Femur (tissue), 1 donor: ENCODE data around the gene NUDT15.
"Not testable (repeated sequence)": the region's sequence is repeated elsewhere in the genome, so short reads cannot be mapped to it uniquely, and the experiment has no call there.

ENCODE experiments used
- DNase-seq: peaks from one replicate; pipeline ENCODE4 v3.0.0-alpha.2; 2017

Gene NUDT15

DNA sequence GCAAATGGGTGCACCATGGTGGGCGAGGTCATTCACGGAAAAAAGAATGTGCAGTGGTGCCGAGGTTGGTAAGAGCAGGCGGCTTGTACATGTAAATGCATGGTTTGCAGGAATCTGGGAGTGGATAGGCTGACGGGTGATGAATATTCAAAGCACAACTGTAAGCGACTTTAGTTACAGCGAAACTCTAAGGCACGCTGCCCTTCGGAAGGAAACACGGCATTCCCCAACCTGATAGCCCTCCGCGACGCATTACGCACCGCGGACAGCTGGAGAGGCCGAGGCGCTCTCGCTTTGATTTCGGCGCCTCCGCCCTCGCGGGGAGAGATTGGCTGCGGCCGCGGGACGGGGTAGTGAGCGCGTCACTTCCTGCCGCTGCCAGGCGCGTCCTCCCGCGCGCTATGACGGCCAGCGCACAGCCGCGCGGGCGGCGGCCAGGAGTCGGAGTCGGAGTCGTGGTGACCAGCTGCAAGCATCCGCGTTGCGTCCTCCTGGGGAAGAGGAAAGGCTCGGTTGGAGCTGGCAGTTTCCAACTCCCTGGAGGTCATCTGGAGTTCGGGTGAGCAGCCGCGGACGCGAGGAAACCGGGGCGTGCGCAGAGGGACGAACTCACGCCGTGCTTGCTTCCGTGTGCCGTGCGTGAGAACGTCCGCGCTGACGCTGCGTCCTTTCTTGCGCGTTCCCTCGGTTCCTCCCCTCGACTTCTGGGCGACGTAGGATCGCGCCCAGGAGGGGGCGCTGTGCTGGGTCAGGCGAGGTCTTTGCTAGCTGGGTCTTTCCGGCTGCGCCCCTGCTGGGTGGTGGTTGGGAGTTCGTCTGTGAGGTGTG lies at the start of gene NUDT15:
NUDT15 (plus strand) TSS at position 381 of the 828 bp plus-strand sequence; CDS start at position 402, 21 bp downstream.
- peak; percentile 97 for DNase-seq

DNA sequence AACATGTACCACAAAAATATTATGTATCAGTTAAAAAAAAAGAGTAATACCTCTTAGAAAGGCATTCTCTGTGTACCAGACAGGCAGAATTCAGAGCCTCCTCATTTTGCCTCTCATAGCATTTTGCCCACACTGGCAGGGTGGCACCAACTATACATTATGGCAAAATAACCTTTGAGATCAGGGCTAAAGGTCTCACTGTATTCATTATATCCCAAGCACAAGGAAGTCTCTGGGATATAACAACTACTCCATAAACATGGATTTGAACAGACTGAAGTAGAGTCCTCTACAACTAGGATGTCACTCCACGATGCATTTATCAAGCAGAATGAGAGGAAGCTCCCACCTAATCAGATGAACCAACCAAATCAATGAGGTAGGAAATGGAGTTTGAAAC lies 47.1 kb upstream of the NUDT15 start:
- no peak for DNase-seq

DNA sequence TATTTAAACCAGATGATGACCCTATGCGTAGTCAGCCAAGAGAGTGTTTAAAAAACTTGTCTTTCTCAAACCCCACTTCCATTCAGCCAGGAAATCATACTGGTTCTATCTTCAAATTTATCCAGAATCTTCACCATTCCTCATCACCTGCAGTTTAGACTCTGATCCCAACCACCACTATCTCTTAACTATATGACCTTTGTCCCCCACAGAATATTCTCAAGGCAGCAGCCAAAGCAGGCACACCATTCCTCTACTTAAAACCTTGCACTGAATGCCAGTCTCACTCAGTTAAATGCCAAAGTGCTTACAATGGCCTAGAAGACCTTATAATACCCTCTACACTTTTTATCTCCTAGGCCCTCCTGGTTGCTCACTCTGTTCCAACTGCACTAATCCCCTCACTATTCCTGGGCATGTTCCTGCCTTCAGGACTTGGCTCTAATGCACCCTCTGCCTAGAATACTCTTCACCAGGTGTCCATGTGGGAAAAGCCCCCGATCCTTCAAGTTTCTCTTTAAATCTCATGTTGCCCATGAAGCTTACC lies 46.5 kb upstream of the NUDT15 start:
- DNase-seq = no peak

DNA sequence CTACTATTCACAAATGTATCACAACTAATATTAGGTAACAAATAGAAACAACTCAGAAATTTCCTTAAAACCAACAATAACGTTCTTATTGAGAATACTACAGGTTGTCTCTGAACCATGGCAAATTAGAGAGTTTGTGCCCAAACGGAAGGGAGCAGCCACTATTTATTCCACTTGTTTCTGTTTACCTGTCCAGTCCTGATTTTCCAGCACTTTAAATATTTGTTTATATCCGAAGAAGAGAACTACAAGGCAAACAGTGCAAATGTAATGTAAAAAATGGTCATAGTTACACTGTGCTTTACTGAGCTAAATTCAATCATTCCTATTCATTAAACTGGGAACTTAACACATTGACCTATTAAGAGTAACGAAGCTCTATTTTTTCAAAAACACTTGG lies 45.7 kb upstream of the NUDT15 start:
- no peak for DNase-seq

DNA sequence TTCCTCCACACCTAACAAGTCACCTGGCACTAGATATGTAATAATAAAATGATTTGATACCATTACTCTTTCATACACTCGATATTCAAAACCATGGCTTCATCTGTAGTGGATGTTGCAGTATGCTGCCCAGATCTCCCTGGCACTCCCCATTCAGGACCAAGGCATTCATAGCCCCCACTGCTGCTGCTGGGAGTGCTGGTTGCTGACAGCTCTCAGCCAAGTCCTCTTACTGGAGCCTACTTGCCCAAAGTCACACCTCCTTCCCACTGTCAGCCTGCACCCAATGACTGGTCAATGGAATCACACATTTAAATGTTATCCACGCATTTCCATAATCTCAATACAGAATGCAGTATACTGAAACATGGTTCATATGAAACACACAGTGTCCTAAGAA lies 40.1 kb upstream of the NUDT15 start:
- no peak for DNase-seq

DNA sequence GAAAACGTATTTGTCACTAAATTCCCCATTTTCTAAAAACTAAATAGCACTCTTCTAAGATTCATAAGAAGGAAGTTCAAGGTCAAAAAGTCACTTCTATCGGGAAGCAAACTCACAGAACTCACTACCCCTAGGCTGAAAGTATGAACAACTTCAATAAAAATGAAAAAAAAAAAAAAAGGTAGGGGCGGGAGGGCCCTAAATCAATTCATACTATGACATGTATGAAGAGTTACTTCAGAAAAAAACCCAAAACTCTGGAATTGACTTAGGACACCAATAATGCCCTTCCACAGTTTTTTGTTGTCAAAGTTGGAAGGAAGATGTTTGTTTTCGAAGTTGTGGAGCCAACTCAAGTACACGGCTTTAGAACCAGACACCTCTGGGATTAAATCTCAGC lies 37.6 kb upstream of the NUDT15 start:
- DNase-seq = no peak

DNA sequence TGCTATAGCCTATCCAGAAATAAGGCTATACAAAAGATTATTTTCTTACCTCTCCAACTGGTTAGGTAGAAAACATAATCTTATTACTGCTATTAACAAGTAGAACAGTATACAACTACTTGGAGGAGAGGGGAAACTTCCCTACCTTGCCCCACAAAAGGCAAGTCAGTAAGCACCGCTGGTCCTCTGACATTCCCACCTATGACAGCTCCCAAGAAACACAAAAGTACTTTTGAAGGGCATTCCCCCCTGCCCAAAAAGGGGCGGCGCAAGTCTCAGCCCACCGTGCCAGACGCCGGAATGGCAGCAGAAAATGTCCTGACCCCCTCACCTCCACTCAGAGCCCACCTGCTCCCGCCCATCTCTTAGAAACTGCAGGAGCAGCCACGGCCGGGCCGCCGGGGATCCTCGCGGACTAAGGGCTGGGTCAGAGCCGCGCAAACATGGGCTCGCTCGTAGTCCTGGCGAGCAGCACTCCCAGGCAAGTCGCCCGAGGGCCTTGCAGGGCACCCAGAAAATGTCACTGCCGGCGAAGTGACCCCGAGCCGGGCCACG lies 36.9 kb upstream of the NUDT15 start:
- peak; percentile 33 for DNase-seq

DNA sequence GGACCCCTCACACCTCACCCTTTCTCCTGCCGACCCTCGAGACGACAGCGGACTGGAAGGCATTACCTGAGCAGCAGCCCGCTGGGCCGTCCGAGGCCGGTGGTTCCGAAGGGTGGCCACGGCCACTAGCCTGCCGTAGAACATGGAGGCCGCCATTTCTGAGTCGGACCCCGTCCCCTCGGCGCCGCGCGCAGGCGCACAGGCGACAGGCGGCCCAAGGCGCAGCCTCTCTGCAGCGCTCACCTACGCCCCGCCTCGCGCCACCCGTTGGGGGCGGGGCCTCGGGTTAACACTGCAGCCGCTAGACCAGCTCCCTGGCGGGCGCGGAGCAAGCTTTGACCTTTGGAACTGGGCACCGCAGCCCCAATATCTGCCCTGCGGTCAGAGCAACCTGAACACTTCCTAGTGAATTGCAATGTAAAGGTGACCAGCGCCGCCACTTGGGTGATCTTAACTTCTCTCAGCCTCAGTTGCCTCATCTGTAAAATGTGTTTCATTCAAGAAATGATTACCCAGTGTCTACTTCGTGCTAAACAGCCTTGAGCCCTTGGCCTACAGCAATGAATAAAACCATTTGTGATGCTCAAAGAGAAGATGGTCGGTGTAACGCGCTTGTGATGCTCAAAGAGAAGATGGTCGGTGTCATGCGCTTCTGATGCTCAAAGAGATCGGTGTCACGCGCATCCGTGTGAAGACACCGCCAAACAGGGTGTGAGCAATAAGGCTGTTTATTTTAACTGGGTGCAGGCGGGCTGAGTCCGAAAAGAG lies 36.2 kb upstream of the NUDT15 start, which contains the start of gene SUCLA2:
SUCLA2 (minus strand) TSS at position 160 of the 768 bp plus-strand sequence; CDS start at position 156, 4 bp downstream.
- peak; percentile 94 for DNase-seq

DNA sequence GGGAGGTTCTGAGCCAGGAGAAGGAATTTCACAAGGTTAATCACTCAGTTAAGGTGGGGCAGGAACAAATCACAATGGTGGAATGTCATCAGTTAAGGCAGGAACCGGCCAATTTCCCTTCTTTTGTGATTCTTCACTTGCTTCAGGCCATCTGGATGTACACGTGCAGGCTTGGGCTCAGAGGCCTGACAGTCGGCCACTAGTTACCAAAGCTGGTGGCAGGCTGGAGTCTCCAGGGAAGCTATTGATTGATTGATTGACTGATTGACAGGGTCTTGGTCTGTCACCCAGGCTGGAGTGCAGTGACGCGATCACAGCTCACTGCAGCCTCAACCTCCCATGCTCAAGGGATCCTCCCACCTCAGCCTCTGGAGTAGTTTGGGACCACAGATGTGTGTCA lies 35.5 kb upstream of the NUDT15 start:
- DNase-seq = not testable (repeated sequence)

DNA sequence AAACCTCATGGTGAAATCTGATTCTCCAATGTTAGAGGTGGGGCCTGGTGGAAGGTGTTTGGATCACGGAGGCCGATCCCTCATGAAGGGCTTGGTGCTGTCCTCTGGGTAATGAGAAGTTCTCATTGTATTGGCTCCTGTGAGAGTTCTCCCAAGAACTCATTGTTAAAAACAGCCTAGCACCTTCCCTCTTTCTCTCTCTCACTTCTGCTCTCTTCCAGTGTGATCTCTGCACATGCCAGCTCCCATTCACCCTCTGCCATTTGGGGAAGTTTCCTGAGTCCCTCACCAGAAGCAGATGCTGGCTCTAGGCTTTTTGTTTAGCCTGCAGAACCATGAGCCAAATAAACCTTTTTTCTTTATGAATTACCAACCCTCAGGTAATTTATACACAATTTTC lies 33.3 kb upstream of the NUDT15 start:
- DNase-seq = no peak

DNA sequence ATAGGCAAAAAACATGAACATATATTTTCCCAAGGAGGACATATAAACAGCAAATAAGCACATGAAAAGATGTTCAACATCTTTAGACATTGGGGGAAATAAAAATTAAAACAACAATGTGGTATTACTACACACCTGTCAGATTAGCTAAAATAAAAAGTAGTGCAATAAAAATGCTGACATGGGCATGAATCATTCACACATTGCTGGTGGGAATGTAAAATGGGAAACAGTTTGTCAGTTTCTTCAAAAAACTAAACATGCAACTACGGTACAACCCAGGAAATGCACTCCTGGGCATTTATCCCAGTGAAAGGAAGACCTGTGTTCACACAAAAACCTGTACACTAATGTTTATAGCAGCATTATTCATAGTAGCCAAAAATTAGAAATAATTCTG lies 31.1 kb upstream of the NUDT15 start:
- DNase-seq = no peak

DNA sequence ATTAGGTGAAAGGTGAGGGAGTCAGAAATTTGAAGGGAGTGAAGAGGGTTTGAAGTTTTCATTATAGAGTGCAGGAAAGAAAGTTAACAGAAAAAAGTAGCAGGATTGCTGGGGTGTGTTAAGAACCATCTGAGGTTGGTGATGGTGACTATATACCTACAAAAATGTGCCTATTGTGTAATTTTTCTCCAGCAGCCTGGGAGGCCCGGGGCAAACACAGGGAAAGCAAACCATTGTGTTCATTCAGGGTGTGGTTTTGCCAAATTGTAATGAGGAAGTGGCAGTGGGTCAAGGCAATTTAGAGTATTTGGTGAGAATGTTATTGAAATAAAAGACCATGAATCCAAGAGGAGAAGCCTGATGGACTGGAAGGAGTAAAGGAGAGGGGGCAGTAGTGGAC lies 28.2 kb upstream of the NUDT15 start:
- DNase-seq = no peak

DNA sequence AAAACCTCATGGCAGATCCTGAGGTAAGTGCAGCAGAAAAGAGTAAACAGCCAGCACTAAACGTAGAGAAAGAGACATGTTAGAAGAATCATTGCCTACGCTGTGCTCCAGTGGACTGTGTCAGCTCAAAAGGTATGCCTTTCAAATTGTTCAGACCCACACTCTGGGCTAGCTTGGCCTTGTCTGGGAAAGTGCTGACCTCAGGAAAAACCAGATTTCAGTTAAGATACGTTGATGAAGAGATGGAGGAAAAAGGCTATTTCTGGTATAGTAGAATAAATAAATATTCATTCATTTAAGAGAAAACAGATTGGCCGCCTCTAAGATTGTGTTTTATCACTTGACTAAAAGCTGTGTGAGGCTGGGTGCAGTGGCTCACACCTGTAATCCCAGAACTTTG lies 26.8 kb upstream of the NUDT15 start:
- no peak for DNase-seq

DNA sequence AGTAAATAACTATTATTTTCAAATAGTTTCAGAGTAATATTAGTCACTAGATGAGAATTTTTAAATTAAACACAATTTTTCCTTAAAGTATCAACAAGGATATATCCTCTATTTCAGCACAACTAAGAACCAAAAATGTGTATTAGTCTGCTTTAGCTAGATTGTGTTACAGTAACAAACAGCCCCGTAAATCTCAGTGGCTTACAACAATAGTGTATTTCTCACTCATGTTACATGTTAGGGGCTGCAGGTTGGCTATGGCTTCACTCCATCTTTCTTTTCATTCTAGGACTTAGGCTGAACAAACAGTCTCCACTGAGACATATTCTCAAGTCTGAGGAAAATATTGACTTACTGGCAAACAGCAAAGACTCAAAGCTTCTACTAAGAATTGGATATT lies 24.9 kb upstream of the NUDT15 start:
- DNase-seq = no peak

DNA sequence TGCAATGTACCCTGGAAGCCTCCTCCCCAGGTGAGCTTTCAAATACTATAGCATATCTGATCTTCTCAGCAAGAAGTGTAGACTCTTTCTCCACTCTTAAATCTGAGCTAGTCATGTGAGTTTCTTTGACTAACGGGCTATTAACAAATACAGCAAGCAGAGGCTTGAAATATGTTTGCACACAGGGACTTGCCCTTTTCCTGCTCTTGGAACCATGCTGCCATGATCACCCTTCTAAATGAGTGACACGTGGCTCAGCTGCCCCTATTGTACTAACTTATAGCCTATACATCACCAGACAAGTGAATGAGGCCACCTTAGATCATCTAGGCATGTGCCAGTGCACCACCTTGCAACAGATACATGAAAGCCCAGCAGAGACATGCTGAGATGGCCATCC lies 23.2 kb upstream of the NUDT15 start:
- DNase-seq = no peak

DNA sequence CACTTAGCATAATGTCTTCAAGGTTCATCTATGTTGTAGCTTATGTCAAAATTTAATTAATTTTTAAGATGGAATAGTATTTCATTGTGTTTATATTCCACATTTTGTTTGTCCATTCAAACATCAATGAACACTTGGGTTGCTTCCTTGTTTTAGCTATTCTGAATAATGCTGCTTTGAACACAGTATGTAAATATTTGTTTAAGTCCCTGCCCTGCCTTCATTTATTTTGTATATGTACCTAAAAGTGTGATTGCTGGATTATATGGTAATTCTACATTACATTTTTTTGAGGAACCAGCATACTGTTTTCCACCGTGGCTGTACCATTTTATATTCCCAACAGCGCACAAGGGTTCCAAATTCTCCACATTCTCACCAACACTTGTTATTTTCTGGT lies 18.9 kb upstream of the NUDT15 start:
- DNase-seq = no peak

DNA sequence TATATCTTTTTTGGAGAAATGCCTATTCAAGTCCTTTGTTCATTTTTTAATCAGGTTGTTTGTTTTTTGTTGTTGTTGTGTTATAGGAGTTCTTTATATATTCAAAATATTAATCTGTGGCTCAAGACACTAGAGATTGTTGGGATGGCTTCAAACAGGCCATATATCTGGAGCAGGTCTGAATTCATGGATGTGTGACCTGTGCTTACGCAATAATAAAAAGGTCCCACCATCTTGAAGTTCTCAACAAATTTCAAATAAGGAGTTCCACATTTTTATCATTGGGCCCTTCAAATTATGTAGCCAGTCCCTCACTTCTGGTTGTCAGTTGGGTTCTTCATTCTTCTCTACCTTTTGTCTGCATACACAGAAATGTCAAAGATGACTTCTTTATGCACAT lies 17.7 kb upstream of the NUDT15 start:
- no peak for DNase-seq

DNA sequence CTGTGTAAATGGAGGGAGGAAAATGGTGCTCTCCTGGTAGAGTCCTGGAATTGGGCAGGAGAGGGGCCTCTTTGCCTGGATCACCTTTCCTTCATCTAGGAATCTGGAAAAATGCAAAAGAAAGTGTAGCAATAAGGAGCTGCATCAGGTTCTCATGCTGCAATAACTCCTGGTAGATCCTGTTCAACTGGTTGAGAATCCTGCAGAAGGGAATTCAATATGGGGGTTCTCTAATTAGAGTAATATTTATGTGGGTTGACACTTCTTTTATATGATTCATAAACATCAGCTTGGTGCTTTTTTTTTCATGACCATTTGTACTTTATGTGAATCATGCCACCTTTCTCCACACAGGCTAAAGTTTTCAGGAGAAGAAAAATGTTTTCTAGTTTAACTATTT lies 9.5 kb upstream of the NUDT15 start:
- DNase-seq = no peak

DNA sequence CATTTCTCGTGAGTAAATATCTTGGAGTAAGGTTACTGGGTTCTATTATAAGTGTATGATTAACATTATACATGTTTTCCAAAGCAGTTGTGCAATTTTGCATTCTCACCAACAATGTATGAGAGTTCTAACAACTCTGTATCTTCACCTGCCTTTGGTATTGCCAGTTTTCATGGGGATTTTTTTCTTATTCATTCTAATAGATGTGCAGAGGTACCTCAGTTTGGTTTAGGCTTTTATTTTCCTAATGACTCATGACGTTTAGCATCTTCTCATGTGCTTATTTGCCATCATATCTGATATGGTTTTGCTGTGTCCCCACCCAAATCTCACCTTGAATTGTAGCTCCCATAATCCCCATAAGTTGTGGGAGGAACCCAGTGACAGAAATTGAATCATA lies 7.7 kb upstream of the NUDT15 start:
- no peak for DNase-seq

DNA sequence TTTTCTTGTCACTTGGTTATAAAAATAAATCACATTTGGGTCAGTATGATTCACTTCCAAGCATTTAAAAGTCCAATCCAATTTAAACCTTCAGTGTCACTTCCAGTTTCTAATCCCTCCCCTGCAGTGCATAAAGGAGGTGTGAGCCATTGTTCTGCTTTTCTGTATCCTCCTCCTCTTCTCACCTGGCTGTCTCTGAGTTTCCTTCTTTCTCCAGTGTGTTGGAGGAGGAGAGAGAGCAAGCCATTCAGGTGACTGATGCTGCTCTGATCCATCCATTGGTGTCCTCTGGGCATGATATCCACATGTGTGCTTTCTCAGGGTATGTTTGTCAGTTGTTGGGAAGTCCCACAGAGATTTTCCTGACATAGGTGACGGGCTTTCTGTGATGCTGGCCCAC lies 1.2 kb downstream of the NUDT15 start:
- no peak for DNase-seq

DNA sequence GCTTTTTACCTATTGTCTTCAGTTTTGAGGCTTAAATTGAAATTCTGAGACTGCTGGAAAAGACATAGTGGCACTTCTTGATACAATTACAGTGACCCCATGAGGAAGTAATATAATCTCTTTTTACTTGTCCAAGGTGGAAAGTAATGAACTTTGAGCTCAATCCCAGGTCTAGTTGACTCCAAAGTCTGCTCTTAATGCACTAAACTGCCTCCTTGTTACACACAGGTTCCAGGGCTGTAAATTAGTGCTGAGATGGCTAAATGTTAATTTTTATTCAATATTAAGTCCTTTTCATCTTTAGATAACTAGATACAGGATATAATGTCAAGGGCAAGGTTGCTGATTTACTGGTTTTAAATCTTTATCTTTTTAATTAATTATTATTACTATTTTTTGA lies 2.5 kb downstream of the NUDT15 start:
- DNase-seq = no peak

DNA sequence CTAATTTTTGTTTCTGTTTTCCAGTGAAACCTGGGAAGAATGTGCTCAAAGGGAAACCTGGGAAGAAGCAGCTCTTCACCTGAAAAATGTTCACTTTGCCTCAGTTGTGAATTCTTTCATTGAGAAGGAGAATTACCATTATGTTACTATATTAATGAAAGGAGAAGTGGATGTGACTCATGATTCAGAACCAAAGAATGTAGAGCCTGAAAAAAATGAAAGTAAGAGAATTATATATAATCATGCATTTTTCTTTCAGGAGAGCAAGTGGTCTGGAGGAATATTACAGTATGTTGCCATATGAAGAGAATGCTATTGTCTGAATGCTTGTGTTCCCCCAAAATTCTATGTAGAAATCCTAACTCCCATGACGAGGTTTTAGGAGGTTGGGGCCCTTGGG lies 3.4 kb downstream of the NUDT15 start:
- DNase-seq = no peak

DNA sequence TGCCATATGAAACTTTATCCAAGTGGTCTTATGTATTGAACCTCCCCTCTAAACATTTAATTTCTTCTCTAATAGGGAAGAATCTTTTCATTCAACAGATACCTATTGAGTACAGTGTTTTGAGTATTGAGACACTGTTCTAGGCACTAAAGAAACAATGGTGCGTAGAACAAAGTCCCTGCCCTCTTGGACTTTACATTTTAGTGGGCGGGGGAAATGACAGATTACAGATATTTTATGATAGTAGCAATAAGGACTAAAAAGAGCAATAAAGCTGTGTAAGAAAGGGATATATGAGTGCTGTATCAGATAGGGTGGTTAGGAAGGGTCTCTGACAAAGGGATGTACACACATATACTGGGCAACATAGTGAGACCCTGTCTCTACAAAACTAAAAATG lies 5.4 kb downstream of the NUDT15 start:
- no peak for DNase-seq
